ENCODE results near the gene BFSP1. TPM values are rescaled to one million over a fixed set of nuclear protein-coding genes. Genes with fewer than 3 reads are reported as not detected.
A peak's percentile ranks its signal among the peaks of the same experiment; 100 is the strongest.

Gene BFSP1
- total RNA-seq, 2 experiments from 2014 or later: 2.7 to 3.2 TPM

GRCh38 chr20:17463711-17464110, 67.5 kb downstream of the BFSP1 start:
- ChIA-PET CTCF (no interaction called here), POLR2A (no interaction called here)
- no peak overlapping the region for H3K4me3 Mint-ChIP-seq
- H3K36me3 Mint-ChIP-seq (ENCODE audit: low read depth): no peaks in the 10 kb centered on the region
- peaks cover 4% of the 10 kb centered on the region for H3K4me1 Mint-ChIP-seq
- H3K9me3 Mint-ChIP-seq: no peaks in the 10 kb centered on the region
- no peak for DNase-seq
- H3K27me3 Mint-ChIP-seq: peaks cover 8% of the 10 kb centered on the region
- no peak overlapping the region for H3K27ac Mint-ChIP-seq

GRCh38 chr20:17461941-17462340, 69.2 kb downstream of the BFSP1 start:
- no peaks in the 10 kb centered on the region for H3K36me3 Mint-ChIP-seq (ENCODE audit: low read depth)
- no peak for DNase-seq
- no peaks in the 10 kb centered on the region for H3K9me3 Mint-ChIP-seq
- POLR2A ChIA-PET: no interaction called here
- H3K27ac Mint-ChIP-seq: no peak overlapping the region
- CTCF ChIA-PET: no interaction called here
- H3K27me3 Mint-ChIP-seq: peaks cover 8% of the 10 kb centered on the region
- H3K4me3 Mint-ChIP-seq: no peak overlapping the region
- peaks cover 4% of the 10 kb centered on the region for H3K4me1 Mint-ChIP-seq

GRCh38 chr20:17460119-17460518, 71.1 kb downstream of the BFSP1 start:
- no peak overlapping the region for H3K27ac Mint-ChIP-seq

GRCh38 chr20:17457588-17458190, 73.5 kb downstream of the BFSP1 start:
- Mint-ChIP-seq H3K27me3 (peaks cover 22% of the 10 kb centered on the region), H3K27ac (no peak overlapping the region), H3K9me3 (no peaks in the 10 kb centered on the region), H3K4me3 (no peak overlapping the region), H3K4me1 (peaks cover 4% of the 10 kb centered on the region), H3K36me3 (ENCODE audit: low read depth) (no peaks in the 10 kb centered on the region)
- DNase-seq: no peak
- ChIA-PET POLR2A (no interaction called here), CTCF (no interaction called here)

More at GRCh38 chr20:17460119-17460518, 71.1 kb downstream of the BFSP1 start:
- DNase-seq: no peak
- ChIA-PET CTCF (interaction anchor here (0.6 to 0.7 kb wide), 2 partner anchors 223 to 542 kb away, joined by 4 read pairs; partner anchors contain the start of gene RRBP1), POLR2A (no interaction called here)
- Mint-ChIP-seq H3K4me3 (no peak overlapping the region), H3K36me3 (ENCODE audit: low read depth) (no peaks in the 10 kb centered on the region), H3K9me3 (no peaks in the 10 kb centered on the region), H3K4me1 (peaks cover 4% of the 10 kb centered on the region), H3K27me3 (peaks cover 12% of the 10 kb centered on the region)

GRCh38 chr20:17457079-17457478, 74.1 kb downstream of the BFSP1 start:
- H3K4me1 Mint-ChIP-seq: peaks cover 4% of the 10 kb centered on the region

GRCh38 chr20:17456279-17456678, 74.9 kb downstream of the BFSP1 start:
- H3K9me3 Mint-ChIP-seq: no peaks in the 10 kb centered on the region
- POLR2A ChIA-PET: no interaction called here
- peaks cover 26% of the 10 kb centered on the region for H3K27me3 Mint-ChIP-seq
- no peak for DNase-seq
- H3K36me3 Mint-ChIP-seq (ENCODE audit: low read depth): no peaks in the 10 kb centered on the region
- peaks cover 4% of the 10 kb centered on the region for H3K4me1 Mint-ChIP-seq
- no peak overlapping the region for H3K27ac Mint-ChIP-seq
- CTCF ChIA-PET: no interaction called here
- H3K4me3 Mint-ChIP-seq: no peak overlapping the region

More at GRCh38 chr20:17457079-17457478, 74.1 kb downstream of the BFSP1 start:
- Mint-ChIP-seq H3K27me3 (peaks cover 23% of the 10 kb centered on the region), H3K4me3 (no peak overlapping the region), H3K9me3 (no peaks in the 10 kb centered on the region), H3K36me3 (ENCODE audit: low read depth) (no peaks in the 10 kb centered on the region), H3K27ac (no peak overlapping the region)
- no peak for DNase-seq
- ChIA-PET CTCF (no interaction called here), POLR2A (no interaction called here)

GRCh38 chr20:17453592-17453991, 77.6 kb downstream of the BFSP1 start:
- no peak for DNase-seq
- peak overlapping the region; percentile 22 for H3K4me3 Mint-ChIP-seq
- H3K27me3 Mint-ChIP-seq: peaks cover 27% of the 10 kb centered on the region
- POLR2A ChIA-PET: no interaction called here
- H3K4me1 Mint-ChIP-seq: no peaks in the 10 kb centered on the region
- no peaks in the 10 kb centered on the region for H3K36me3 Mint-ChIP-seq (ENCODE audit: low read depth)
- no peak overlapping the region for H3K27ac Mint-ChIP-seq
- CTCF ChIA-PET: no interaction called here
- no peaks in the 10 kb centered on the region for H3K9me3 Mint-ChIP-seq

- POLR2A ChIA-PET: no interaction called here
- Mint-ChIP-seq H3K4me3 (no peak overlapping the region), H3K36me3 (ENCODE audit: low read depth) (no peaks in the 10 kb centered on the region), H3K4me1 (no peaks in the 10 kb centered on the region), H3K9me3 (no peaks in the 10 kb centered on the region), H3K27ac (no peak overlapping the region), H3K27me3 (peaks cover 27% of the 10 kb centered on the region)
- CTCF ChIA-PET: no interaction called here
- no peak for DNase-seq
These were observed 78.7 kb downstream of the BFSP1 start for GRCh38 chr20:17452441-17452840.

GRCh38 chr20:17449031-17449430, 82.1 kb downstream of the BFSP1 start:
- Mint-ChIP-seq H3K27ac (no peak overlapping the region), H3K9me3 (no peaks in the 10 kb centered on the region), H3K4me3 (no peak overlapping the region), H3K4me1 (no peaks in the 10 kb centered on the region), H3K36me3 (ENCODE audit: low read depth) (no peaks in the 10 kb centered on the region), H3K27me3 (peaks cover 28% of the 10 kb centered on the region)
- CTCF ChIA-PET: interaction anchor here (0.6 kb wide), 1 partner anchor 153 kb away, joined by 6 read pairs; no protein-coding TSS in a partner anchor
- POLR2A ChIA-PET: no interaction called here
- DNase-seq: no peak

GRCh38 chr20:17448071-17448470, 83.1 kb downstream of the BFSP1 start:
- Mint-ChIP-seq H3K36me3 (ENCODE audit: low read depth) (no peaks in the 10 kb centered on the region), H3K4me3 (no peak overlapping the region), H3K27me3 (peaks cover 27% of the 10 kb centered on the region), H3K9me3 (no peaks in the 10 kb centered on the region), H3K4me1 (no peaks in the 10 kb centered on the region), H3K27ac (no peak overlapping the region)
- ChIA-PET CTCF (interaction anchor here (0.9 to 1.3 kb wide), 2 partner anchors 15 to 17 kb away, joined by 3 to 4 read pairs; no protein-coding TSS in a partner anchor), POLR2A (no interaction called here)
- no peak for DNase-seq

GRCh38 chr20:17446171-17446570, 85.0 kb downstream of the BFSP1 start:
- no peaks in the 10 kb centered on the region for H3K9me3 Mint-ChIP-seq
- no peak overlapping the region for H3K4me3 Mint-ChIP-seq
- no peaks in the 10 kb centered on the region for H3K36me3 Mint-ChIP-seq (ENCODE audit: low read depth)
- ChIA-PET POLR2A (no interaction called here), CTCF (interaction anchor here (0.6 kb wide), 1 partner anchor 258 kb away, joined by 5 read pairs; no protein-coding TSS in a partner anchor)
- H3K27me3 Mint-ChIP-seq: peaks cover 26% of the 10 kb centered on the region
- H3K27ac Mint-ChIP-seq: no peak overlapping the region
- H3K4me1 Mint-ChIP-seq: no peaks in the 10 kb centered on the region
- no peak for DNase-seq

- no peak for DNase-seq
- ChIA-PET POLR2A (no interaction called here), CTCF (interaction anchor here (0.6 kb wide), 1 partner anchor 258 kb away, joined by 5 read pairs; no protein-coding TSS in a partner anchor)
- H3K9me3 Mint-ChIP-seq: no peaks in the 10 kb centered on the region
- no peak overlapping the region for H3K27ac Mint-ChIP-seq
- H3K4me1 Mint-ChIP-seq: no peaks in the 10 kb centered on the region
- H3K27me3 Mint-ChIP-seq: peaks cover 26% of the 10 kb centered on the region
- no peak overlapping the region for H3K4me3 Mint-ChIP-seq
- no peaks in the 10 kb centered on the region for H3K36me3 Mint-ChIP-seq (ENCODE audit: low read depth)
These were observed 85.6 kb downstream of the BFSP1 start for GRCh38 chr20:17445543-17445942.

- ChIA-PET CTCF (no interaction called here), POLR2A (no interaction called here)
- Mint-ChIP-seq H3K4me1 (no peaks in the 10 kb centered on the region), H3K27me3 (peaks cover 26% of the 10 kb centered on the region), H3K4me3 (no peak overlapping the region), H3K9me3 (no peaks in the 10 kb centered on the region), H3K36me3 (ENCODE audit: low read depth) (no peaks in the 10 kb centered on the region), H3K27ac (no peak overlapping the region)
- DNase-seq: no peak
These were observed 87.1 kb downstream of the BFSP1 start for GRCh38 chr20:17444091-17444490.
